ENCODE results near the gene CTSZ. TPM values are rescaled to one million over a fixed set of nuclear protein-coding genes. Genes with fewer than 3 reads are reported as not detected.

The CTSZ gene
- total RNA-seq, 1 donor from 2014 or later: 34.2 TPM

DNA sequence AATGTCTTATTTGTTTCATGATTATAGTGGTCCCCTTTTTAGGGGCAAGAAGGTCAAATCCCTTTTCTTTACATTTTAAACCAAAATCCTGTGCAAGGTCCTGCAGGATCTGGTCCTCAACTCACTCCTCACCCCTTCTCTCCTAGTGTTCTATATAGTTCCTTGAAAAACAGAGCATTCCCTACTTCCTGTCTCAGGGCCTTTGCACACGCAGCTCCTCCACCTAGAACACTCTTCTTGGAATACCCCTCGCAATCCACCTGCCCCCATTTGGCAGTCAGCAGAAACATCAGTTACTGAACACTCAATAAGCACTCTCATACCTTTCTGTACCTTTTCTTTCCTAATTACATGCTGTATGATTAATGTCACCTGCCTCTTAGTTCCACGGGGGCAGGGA lies 28.3 kb upstream of the CTSZ start:
- Histone ChIP-seq H3K4me3 (no peak overlapping the region), H3K79me2 (ENCODE audit: low read depth) (peaks cover 43% of the 10 kb centered on the region), H3K9ac (no peak overlapping the region), H3K9me3 (ENCODE audit: low read depth) (no peaks in the 10 kb centered on the region), H3F3A (ENCODE audit: low read depth) (peaks cover 19% of the 10 kb centered on the region), H4K20me1 (ENCODE audit: low read depth) (peaks cover 13% of the 10 kb centered on the region), H3K27ac (no peak overlapping the region), H3K4me1 (peaks cover 20% of the 10 kb centered on the region), H3K4me2 (no peak overlapping the region), H3K27me3 (no peaks in the 10 kb centered on the region), H3K36me3 (peaks cover 5% of the 10 kb centered on the region), H2AFZ (replicated peaks) (no peak overlapping the region)
- Mint-ChIP-seq H3K4me1 (peaks cover 28% of the 10 kb centered on the region), H3K36me3 (peaks cover 14% of the 10 kb centered on the region), H3K27ac (no peak overlapping the region), H3K27me3 (ENCODE audit: insufficient read depth, low read depth) (no peaks in the 10 kb centered on the region), H3K4me3 (no peak overlapping the region), H3K9me3 (no peaks in the 10 kb centered on the region)
- DNase-seq (ENCODE audit: low spot score): no peak
- TF ChIP-seq EZH2 (IDR thresholded peaks at IDR 0.05): no peak
- no peak for TF ChIP-seq EZH2phosphoT487 (IDR thresholded peaks at IDR 0.05)
- no peak for TF ChIP-seq CTCF (IDR thresholded peaks at IDR 0.05)

- TF ChIP-seq EZH2 (IDR thresholded peaks at IDR 0.05) (no peak), EZH2phosphoT487 (IDR thresholded peaks at IDR 0.05) (no peak), CTCF (IDR thresholded peaks at IDR 0.05) (no peak)
- Mint-ChIP-seq H3K9me3 (no peaks in the 10 kb centered on the region), H3K4me3 (peak overlapping the region; percentile 63), H3K27me3 (ENCODE audit: insufficient read depth, low read depth) (no peaks in the 10 kb centered on the region), H3K27ac (no peak overlapping the region), H3K4me1 (peaks cover 39% of the 10 kb centered on the region), H3K36me3 (peaks cover 17% of the 10 kb centered on the region)
- Histone ChIP-seq H3K79me2 (ENCODE audit: low read depth) (peaks cover 43% of the 10 kb centered on the region), H3K9me3 (ENCODE audit: low read depth) (no peaks in the 10 kb centered on the region), H3K27me3 (no peaks in the 10 kb centered on the region), H3K27ac (no peak overlapping the region), H3K9ac (no peak overlapping the region), H3K4me1 (peaks cover 33% of the 10 kb centered on the region), H4K20me1 (ENCODE audit: low read depth) (peaks cover 23% of the 10 kb centered on the region), H3K4me2 (peak overlapping the region; percentile 73), H3F3A (ENCODE audit: low read depth) (peaks cover 19% of the 10 kb centered on the region), H3K4me3 (no peak overlapping the region), H3K36me3 (peaks cover 9% of the 10 kb centered on the region), H2AFZ (replicated peaks) (no peak overlapping the region)
- no peak for DNase-seq (ENCODE audit: low spot score)
These were observed 26.6 kb upstream of the CTSZ start for GRCh38 chr20:59033616-59034165.

DNA sequence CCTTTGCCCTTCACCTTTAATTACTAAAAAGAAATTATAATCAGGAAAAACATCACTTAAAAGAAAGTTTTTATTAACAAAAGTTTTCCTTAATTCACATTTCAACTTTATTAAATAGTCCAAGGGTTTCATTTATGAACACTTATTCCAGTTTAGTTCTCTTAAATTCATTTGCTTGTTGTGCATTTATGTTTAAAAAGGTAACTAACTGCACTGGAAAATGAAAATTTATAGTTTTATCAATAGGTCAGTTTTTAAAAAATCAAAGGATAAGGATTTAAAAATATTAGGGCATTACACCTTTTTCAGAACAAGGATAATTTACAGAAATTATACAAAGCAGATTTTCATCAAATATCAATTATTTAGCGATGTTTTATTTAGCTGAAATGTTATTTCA lies 26.0 kb upstream of the CTSZ start:
- Histone ChIP-seq H3F3A (ENCODE audit: low read depth) (peaks cover 19% of the 10 kb centered on the region), H3K4me1 (peaks cover 33% of the 10 kb centered on the region), H3K27me3 (no peaks in the 10 kb centered on the region), H3K36me3 (peaks cover 11% of the 10 kb centered on the region), H3K4me2 (peak overlapping the region; percentile 73), H3K27ac (no peak overlapping the region), H2AFZ (replicated peaks) (no peak overlapping the region), H4K20me1 (ENCODE audit: low read depth) (peaks cover 29% of the 10 kb centered on the region), H3K4me3 (peak overlapping the region; percentile 68), H3K9me3 (ENCODE audit: low read depth) (no peaks in the 10 kb centered on the region), H3K79me2 (ENCODE audit: low read depth) (peaks cover 43% of the 10 kb centered on the region), H3K9ac (no peak overlapping the region)
- Mint-ChIP-seq H3K4me3 (peak overlapping the region; percentile 96), H3K27me3 (ENCODE audit: insufficient read depth, low read depth) (no peaks in the 10 kb centered on the region), H3K36me3 (peaks cover 20% of the 10 kb centered on the region), H3K4me1 (peaks cover 42% of the 10 kb centered on the region), H3K27ac (no peak overlapping the region), H3K9me3 (no peaks in the 10 kb centered on the region)
- no peak for DNase-seq (ENCODE audit: low spot score)
- TF ChIP-seq EZH2 (IDR thresholded peaks at IDR 0.05) (no peak), EZH2phosphoT487 (IDR thresholded peaks at IDR 0.05) (no peak), CTCF (IDR thresholded peaks at IDR 0.05) (no peak)
